ENCODE results near the gene CMSS1.

GRCh38 chr3:99948467-99949089 is 130.9 kb downstream of the CMSS1 start:
- TF ChIP-seq CTCF (IDR thresholded peaks at IDR 0.05) (no peak), POLR2A (IDR thresholded peaks at IDR 0.05) (no peak)

All from right lobe of liver (tissue), 4 donors.